Muscle layer of duodenum (tissue), 2 donors: ENCODE data around the gene INPP5A.

Experiments used
- H3K27ac ChIP-seq: one replicate; pipeline ENCODE4 v1.7.0; 2013; ENCODE audit warnings: mild to moderate bottlenecking, low read length
- H3K27me3 ChIP-seq: one replicate; pipeline ENCODE4 v1.7.0; 2013; ENCODE audit warnings: low read depth, mild to moderate bottlenecking, control low read depth, low read length
- H3K36me3 ChIP-seq, 2 donors: one replicate each; pipeline ENCODE4 v1.7.0; 2013; ENCODE audit warnings: low read length in 2 of 2, control low read depth in 1 of 2, mild to moderate bottlenecking in 1 of 2; ENCODE audit not compliant: insufficient read depth in 2 of 2, control insufficient read depth in 1 of 2
- H3K4me1 ChIP-seq, 2 donors: one replicate each; pipeline ENCODE4 v1.7.0; 2013; ENCODE audit warnings: low read length in 2 of 2, mild to moderate bottlenecking in 2 of 2, control low read depth in 1 of 2, moderate library complexity in 1 of 2; ENCODE audit not compliant: insufficient read depth in 2 of 2, control insufficient read depth in 1 of 2
- H3K4me3 ChIP-seq, 2 donors: one replicate each; pipeline ENCODE4 v1.7.0; 2013; ENCODE audit warnings: low read length in 2 of 2, low read depth in 1 of 2, mild to moderate bottlenecking in 1 of 2
- H3K9me3 ChIP-seq, 2 donors: one replicate each; pipeline ENCODE4 v1.7.0; 2013; ENCODE audit warnings: low read length in 2 of 2, control low read depth in 1 of 2, mild to moderate bottlenecking in 1 of 2; ENCODE audit not compliant: control insufficient read depth in 1 of 2
- donor health status: healthy.

INPP5A gene

DNA sequence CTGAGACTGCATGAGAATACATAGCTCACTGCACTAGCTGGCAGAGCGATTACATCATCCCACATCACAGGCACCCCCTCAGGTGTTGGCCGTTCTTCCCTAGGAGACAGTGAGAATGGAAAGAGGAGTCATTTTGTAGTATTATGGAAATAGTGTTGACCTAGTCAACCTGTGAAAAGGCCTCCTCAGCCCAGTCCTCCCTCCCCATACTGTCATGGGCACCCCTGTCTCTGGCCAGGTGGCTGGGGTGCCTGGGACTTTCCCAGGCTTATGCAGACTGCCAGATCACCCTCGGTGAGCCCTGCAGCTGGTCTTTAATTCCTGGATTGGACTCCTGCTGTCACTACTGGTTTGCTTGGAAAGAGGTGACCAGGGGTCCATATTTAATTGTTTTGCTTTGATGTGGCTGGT lies 4.0 kb downstream of the INPP5A start:
- Histone ChIP-seq H3K4me3 (no peak overlapping the region), H3K4me1 (peaks cover 8 to 63% of the 10 kb centered on the region in 2 donors)

DNA sequence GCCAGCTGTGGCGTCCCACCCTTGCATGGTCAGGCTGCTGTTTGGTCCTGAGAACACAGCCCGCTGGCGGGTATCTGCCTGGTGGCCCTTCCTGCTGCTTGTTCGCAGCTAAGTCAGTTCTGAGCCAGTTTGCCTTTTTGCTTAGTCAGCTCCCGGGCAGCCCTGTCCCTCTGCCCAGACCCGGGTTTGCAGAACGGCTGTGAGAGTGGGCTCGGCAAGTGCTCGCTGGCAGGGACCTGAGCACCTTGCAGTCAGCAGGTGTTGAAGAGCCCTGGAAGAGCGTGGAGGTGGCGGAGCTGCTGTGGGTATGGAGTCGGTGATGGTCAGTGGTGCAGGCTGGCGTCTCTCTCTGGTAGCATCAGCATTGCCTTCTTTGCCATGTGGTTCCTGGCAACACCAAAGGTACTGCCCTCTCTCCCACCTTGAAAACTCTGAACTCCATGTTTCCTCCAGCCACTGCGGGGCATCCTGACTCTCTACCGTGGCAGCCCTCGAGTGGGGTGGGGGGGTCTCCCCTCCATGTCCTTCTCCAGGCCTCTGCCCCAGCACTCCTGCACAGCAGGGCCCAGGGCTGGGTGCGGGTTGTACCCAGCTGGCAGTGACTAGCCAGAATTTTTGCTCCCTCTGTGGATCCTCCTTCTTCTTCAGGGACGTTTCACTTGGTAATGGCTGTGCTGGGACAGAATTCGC lies 4.6 kb downstream of the INPP5A start:
- no peaks in the 10 kb centered on the region for H3K9me3 ChIP-seq
- H3K4me3 ChIP-seq: no peak overlapping the region
- H3K36me3 ChIP-seq: no peaks in the 10 kb centered on the region
- H3K27ac ChIP-seq: no peak overlapping the region
- no peaks in the 10 kb centered on the region for H3K27me3 ChIP-seq
- peaks cover 8 to 67% of the 10 kb centered on the region in 2 donors for H3K4me1 ChIP-seq

More for the DNA sequence above, 4.0 kb downstream of the INPP5A start:
- H3K27me3 ChIP-seq: no peaks in the 10 kb centered on the region
- H3K36me3 ChIP-seq: no peaks in the 10 kb centered on the region
- no peak overlapping the region for H3K27ac ChIP-seq
- H3K9me3 ChIP-seq: no peaks in the 10 kb centered on the region

DNA sequence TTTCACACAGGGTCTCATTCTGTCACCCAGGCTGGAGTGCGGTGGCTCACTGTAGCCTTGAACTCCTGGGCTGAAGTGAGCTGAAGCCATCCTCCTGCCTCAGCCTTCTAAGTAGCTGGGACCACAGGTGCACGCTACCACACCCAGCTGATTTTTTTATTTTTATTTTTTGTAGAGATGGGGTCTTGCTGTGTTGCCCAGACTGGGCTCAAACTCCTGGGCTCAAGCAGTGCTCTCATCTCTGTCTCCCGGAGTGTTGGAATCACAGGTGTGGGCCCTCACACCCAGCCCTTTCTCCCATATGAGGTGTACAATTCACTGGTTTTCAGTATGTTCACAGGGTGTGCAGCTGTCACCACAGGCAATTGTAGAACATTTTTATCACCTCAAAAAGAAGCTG lies 5.2 kb downstream of the INPP5A start:
- no peaks in the 10 kb centered on the region for H3K27me3 ChIP-seq
- H3K4me3 ChIP-seq: no peak overlapping the region
- H3K36me3 ChIP-seq: no peaks in the 10 kb centered on the region
- H3K4me1 ChIP-seq: peaks cover 8 to 67% of the 10 kb centered on the region in 2 donors
- no peak overlapping the region for H3K27ac ChIP-seq
- H3K9me3 ChIP-seq: no peaks in the 10 kb centered on the region

DNA sequence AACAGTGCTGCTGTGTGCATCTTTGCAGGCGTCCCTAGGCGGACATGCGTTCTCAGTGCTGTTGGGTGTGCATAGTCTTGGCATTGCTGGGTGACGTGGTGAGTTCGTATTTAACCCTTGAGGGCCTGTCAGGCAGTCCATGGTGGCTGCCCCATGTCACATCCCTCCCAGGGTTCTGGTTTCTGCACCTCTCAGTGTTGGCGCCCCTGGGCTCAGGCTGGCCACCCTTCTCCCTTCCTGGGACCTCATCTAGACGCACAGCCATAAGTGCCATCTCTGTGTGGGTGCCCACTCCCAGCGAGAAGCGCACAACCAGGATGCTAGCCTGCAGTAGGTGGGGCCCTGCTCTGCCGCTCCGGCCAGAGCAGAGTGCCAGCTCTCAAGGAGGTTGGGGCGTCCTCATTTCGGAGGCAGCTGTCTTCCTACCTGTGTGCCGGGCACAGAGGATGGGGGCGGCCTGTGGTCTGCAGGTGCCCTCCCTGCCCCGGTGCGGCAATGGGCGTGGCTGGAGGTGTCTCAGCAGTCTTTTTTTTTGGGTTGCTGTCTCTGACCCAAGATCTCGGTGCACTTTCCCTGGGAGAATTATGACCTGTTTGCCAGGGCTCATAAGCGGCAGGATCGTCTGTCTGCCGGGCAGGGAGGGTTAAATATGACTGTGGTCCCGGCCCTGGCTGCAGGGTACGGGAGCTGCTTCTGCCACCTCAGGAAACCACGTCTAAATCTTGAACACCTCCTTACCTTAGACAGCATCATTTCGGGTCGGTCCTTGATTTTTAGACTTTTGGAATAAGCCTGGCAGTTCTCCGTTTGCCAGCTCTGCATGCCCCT lies 6.5 kb downstream of the INPP5A start:
- H3K4me1 ChIP-seq: peaks cover 8 to 65% of the 10 kb centered on the region in 2 donors

DNA sequence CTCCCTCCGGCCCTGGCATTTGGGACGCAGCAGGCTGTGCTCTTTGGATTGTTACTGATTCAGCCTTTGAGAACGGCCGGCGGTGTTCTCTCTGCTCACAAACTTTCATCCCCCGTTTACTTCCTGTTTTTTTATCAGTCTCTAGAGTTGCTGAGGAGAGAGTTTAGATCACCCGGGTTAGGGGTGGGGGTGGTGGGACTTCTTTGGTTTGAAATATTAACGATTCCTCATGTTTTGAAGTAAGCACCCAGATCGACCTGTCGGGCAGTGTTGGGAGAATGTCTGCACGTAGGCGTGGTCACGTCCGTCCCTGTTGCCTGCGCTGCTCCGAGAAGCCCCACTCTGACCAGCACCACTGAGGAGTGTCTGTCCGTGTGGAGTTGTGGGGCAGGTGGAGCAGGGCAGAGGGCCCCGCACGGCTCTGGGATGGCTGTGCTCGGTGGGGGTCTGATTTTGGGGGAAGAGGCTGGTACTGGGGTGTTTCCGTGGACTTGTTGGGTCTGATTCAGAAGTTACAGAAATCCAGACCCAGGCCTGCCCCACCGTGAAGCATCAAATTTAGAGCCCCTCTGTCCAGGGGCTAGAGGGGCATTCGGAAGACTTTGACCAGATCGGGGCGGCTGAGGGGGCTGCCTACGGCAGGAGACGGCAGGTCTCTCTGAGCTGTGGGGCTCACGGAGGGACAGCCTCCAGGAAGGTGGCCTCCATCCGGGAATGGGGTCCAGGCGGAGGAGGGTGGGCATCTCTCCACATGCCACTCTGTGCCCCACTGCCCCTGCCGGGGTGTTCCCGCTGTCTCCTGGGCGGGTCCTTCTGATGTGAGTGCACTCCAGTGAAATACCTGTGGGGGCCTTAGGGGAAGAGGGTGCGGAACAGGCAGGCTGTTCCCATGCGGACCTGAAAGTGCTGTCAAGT lies 7.4 kb downstream of the INPP5A start:
- Histone ChIP-seq H3K27ac (no peak overlapping the region), H3K27me3 (no peaks in the 10 kb centered on the region), H3K9me3 (no peaks in the 10 kb centered on the region), H3K4me3 (peak overlapping the region; percentile 31 to 37), H3K4me1 (peaks cover 8 to 67% of the 10 kb centered on the region in 2 donors), H3K36me3 (no peaks in the 10 kb centered on the region)

More for the DNA sequence above, 6.5 kb downstream of the INPP5A start:
- Histone ChIP-seq H3K27ac (no peak overlapping the region), H3K36me3 (no peaks in the 10 kb centered on the region), H3K27me3 (no peaks in the 10 kb centered on the region), H3K9me3 (no peaks in the 10 kb centered on the region), H3K4me3 (peak overlapping the region; percentile 31 to 37)

DNA sequence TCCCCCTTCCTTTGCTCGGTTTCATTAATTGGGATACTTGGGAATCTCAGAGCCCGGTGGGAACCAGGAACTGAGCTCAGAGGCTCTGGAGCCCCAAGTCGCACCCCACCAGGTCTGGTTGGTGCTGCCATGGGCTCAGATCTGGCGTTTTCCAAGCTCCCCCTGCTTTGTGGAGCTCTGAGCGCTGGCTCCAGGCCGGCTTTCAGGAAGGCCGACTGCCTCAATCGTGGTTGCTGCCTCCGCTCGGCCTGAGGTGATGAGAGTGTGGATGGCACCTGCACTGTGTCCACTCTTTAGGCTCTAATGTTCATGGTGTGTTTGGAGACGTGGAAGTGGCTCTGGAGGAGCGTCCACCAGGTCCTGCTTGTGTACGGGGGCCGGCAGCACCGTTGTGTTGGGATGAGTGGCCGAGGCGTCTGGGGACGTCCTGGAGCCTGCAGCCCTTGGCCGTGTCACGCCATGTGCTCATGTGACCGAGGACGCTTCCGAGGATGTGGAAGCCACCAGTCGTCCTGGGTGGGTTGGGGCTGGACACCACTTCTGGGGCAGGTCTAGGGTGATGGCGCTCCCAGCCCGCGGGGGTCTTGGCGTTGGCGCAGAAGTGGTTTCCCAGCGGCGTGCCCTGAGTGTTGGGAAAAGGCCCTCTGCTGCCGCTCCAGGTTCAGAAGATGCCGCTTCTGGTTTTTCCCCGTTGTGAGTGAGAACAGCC lies 8.2 kb downstream of the INPP5A start:
- Histone ChIP-seq H3K27ac (no peak overlapping the region), H3K4me3 (no peak overlapping the region), H3K4me1 (peaks cover 0 to 66% of the 10 kb centered on the region in 2 donors)

DNA sequence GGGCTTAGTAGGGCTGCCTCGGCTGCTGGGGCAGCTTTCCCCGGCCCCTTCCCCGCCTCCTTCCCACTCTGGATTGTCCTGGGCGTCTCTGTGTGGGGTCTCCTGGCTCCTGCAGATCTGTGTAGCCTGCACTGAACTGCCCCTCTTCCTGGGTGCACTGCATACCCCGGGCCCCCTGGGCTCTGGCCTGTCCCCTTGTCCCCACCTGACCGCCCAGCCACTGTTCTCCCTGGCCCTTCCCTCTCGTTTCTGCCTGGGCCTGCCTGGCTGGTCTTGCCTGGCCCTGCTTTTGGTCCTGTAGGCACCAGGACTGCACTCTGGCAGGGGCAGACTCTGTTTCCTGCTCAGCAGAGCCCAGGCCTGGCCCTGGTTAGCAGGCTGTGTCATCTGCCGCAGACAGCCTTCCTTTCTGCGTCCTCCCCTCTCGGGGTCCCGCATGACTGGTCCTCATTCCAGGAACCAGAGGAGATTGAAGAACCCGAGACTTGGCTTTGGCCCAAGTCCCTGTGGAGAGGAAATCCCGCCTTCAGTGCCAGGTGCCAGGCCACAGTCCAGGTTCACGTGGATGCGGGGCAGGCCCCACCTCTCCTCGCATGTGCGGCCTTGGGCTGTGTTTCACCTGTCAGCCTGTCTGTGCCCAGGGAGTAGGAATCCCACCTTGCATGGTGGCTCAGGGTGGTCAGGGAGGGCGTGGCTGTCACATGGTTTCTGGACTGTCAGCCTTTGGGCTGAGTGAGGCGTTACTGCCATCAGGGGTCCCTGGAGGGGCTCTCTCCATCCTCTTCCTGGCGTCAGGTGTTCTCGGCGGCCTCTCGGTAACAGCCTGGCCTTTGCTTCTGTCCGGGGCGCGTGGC lies 9.2 kb downstream of the INPP5A start:
- Histone ChIP-seq H3K27ac (no peak overlapping the region), H3K4me1 (peaks cover 0 to 66% of the 10 kb centered on the region in 2 donors), H3K9me3 (no peaks in the 10 kb centered on the region), H3K27me3 (no peaks in the 10 kb centered on the region), H3K36me3 (no peaks in the 10 kb centered on the region), H3K4me3 (no peak overlapping the region)

More for the DNA sequence above, 8.2 kb downstream of the INPP5A start:
- Histone ChIP-seq H3K27me3 (no peaks in the 10 kb centered on the region), H3K36me3 (no peaks in the 10 kb centered on the region), H3K9me3 (no peaks in the 10 kb centered on the region)

DNA sequence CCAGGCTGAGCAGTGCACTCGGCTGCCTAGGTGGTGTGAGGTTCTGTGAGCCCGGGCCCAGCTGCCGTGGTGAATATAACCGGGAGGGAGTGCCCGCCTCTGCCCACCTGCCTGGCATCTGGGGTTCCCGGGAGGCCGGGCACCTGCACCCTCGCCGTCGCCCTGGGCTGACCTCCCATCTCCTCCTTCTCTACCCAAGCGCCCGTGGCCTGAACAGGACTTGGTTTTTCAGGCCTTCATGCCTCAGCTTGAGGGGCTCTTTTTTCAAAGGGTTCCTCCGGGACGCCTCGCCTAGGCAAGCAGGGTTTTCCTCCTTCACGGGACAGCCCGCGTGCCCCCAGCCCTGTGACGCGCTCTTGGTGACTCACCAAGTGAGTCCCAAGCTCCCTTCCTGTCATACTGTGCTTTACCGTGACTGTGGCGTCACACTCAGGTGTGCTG lies 9.9 kb downstream of the INPP5A start:
- Histone ChIP-seq H3K4me3 (no peak overlapping the region), H3K27ac (no peak overlapping the region), H3K36me3 (no peaks in the 10 kb centered on the region), H3K4me1 (peaks cover 0 to 63% of the 10 kb centered on the region in 2 donors), H3K27me3 (no peaks in the 10 kb centered on the region), H3K9me3 (no peaks in the 10 kb centered on the region)

DNA sequence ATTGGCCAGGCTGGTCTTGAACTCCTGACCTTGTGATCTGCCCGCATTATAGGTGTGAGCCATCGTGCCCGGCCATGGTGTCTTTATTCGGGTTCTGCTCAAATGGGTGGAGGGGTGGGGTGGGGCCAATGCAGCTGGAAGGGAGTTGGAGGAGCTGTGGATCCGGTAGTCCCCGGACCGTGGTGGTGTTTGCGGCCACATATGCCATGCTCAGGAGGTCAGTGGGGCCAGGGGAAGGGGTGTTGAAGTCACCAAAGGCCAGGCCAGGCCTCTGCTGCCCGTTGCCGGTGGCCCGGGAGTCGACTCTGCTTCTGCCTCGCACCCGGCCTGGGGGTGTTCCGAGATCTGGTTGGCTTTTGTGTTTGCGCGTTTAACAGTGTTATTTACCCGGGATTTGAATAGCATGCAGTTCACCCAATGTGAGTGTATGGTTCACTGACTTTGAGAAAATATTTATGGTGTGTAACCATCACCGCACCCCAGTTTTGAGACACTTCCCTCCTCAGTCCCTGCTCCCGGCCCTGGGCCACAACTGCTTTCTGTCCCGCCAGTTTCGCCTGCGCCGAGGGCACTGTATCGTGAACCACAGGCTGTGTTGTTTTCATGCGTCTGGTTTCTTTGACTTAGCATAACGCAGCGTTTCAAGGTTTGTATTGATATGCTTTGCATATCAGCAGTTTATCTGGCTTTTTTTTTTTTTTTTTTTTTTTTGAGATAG lies 10.7 kb downstream of the INPP5A start:
- Histone ChIP-seq H3K9me3 (no peaks in the 10 kb centered on the region), H3K4me3 (no peak overlapping the region), H3K27ac (no peak overlapping the region), H3K36me3 (no peaks in the 10 kb centered on the region), H3K4me1 (peaks cover 0 to 61% of the 10 kb centered on the region in 2 donors), H3K27me3 (no peaks in the 10 kb centered on the region)
